ENCODE data around the gene PAK2. TPM values are rescaled to one million over a fixed set of nuclear protein-coding genes. Genes with fewer than 3 reads are reported as not detected.

The PAK2 gene
- total RNA-seq, 1 experiment from 2014 or later, result 70.4 TPM

GRCh38 chr3:196699749-196700148 lies 39.9 kb upstream of the PAK2 start:
- Mint-ChIP-seq H3K4me1 (ENCODE audit: low read depth, unreplicated experiment) (no peaks in the 10 kb centered on the region), H3K27ac (ENCODE audit: unreplicated experiment) (no peak overlapping the region), H3K27me3 (ENCODE audit: unreplicated experiment) (no peaks in the 10 kb centered on the region), H3K9me3 (ENCODE audit: low read depth, unreplicated experiment) (no peaks in the 10 kb centered on the region), H3K36me3 (ENCODE audit: insufficient read depth, unreplicated experiment) (no peaks in the 10 kb centered on the region), H3K4me3 (ENCODE audit: low read depth, unreplicated experiment) (no peak overlapping the region)
- no TSS peak for BruUV-seq (replicated peaks)
- TF ChIP-seq CTCF (IDR thresholded peaks at IDR 0.05; ENCODE audit: unreplicated experiment), result no peak
- intact Hi-C loops (cut with micrococcal nuclease; ENCODE audit: unreplicated experiment), result no loop called here
- no peak for DNase-seq
- CTCF ChIA-PET, result no interaction called here

GRCh38 chr3:196700801-196701200 lies 38.9 kb upstream of the PAK2 start:
- H3K27ac Mint-ChIP-seq (ENCODE audit: unreplicated experiment), result no peak overlapping the region
- BruUV-seq (replicated peaks), result no TSS peak
- no peaks in the 10 kb centered on the region for H3K4me1 Mint-ChIP-seq (ENCODE audit: low read depth, unreplicated experiment)
- H3K36me3 Mint-ChIP-seq (ENCODE audit: insufficient read depth, unreplicated experiment), result no peaks in the 10 kb centered on the region
- no peak overlapping the region for H3K4me3 Mint-ChIP-seq (ENCODE audit: low read depth, unreplicated experiment)
- intact Hi-C loops (cut with micrococcal nuclease; ENCODE audit: unreplicated experiment), result no loop called here
- no peak for DNase-seq
- no peaks in the 10 kb centered on the region for H3K9me3 Mint-ChIP-seq (ENCODE audit: low read depth, unreplicated experiment)
- H3K27me3 Mint-ChIP-seq (ENCODE audit: unreplicated experiment), result no peaks in the 10 kb centered on the region
- CTCF ChIA-PET, result no interaction called here
- TF ChIP-seq CTCF (IDR thresholded peaks at IDR 0.05; ENCODE audit: unreplicated experiment), result no peak

GRCh38 chr3:196706327-196706726 lies 33.3 kb upstream of the PAK2 start:
- Mint-ChIP-seq H3K36me3 (ENCODE audit: insufficient read depth, unreplicated experiment) (peaks cover 2% of the 10 kb centered on the region), H3K27me3 (ENCODE audit: unreplicated experiment) (no peaks in the 10 kb centered on the region), H3K4me1 (ENCODE audit: low read depth, unreplicated experiment) (peaks cover 6% of the 10 kb centered on the region), H3K9me3 (ENCODE audit: low read depth, unreplicated experiment) (no peaks in the 10 kb centered on the region), H3K27ac (ENCODE audit: unreplicated experiment) (no peak overlapping the region), H3K4me3 (ENCODE audit: low read depth, unreplicated experiment) (no peak overlapping the region)
- DNase-seq, result no peak
- BruUV-seq (replicated peaks), result no TSS peak
- intact Hi-C loops (cut with micrococcal nuclease; ENCODE audit: unreplicated experiment), result no loop called here
- TF ChIP-seq CTCF (IDR thresholded peaks at IDR 0.05; ENCODE audit: unreplicated experiment), result no peak
- CTCF ChIA-PET, result interaction anchor here (0.6 kb wide), 1 partner anchor 52 kb away, joined by 5 read pairs; no protein-coding TSS in a partner anchor

GRCh38 chr3:196706731-196707130 lies 32.9 kb upstream of the PAK2 start:
- intact Hi-C loops (cut with micrococcal nuclease; ENCODE audit: unreplicated experiment), result no loop called here
- H3K4me1 Mint-ChIP-seq (ENCODE audit: low read depth, unreplicated experiment), result peaks cover 10% of the 10 kb centered on the region
- DNase-seq, result no peak
- TF ChIP-seq CTCF (IDR thresholded peaks at IDR 0.05; ENCODE audit: unreplicated experiment), result no peak
- peaks cover 6% of the 10 kb centered on the region for H3K36me3 Mint-ChIP-seq (ENCODE audit: insufficient read depth, unreplicated experiment)
- H3K9me3 Mint-ChIP-seq (ENCODE audit: low read depth, unreplicated experiment), result no peaks in the 10 kb centered on the region
- H3K27ac Mint-ChIP-seq (ENCODE audit: unreplicated experiment), result no peak overlapping the region
- H3K4me3 Mint-ChIP-seq (ENCODE audit: low read depth, unreplicated experiment), result no peak overlapping the region
- CTCF ChIA-PET, result interaction anchor here (0.6 kb wide), 1 partner anchor 52 kb away, joined by 5 read pairs; no protein-coding TSS in a partner anchor
- BruUV-seq (replicated peaks), result no TSS peak
- H3K27me3 Mint-ChIP-seq (ENCODE audit: unreplicated experiment), result no peaks in the 10 kb centered on the region

All from Calu3 (cell line).